Measurements from ENCODE around the gene FBH1. TPM values are rescaled to one million over a fixed set of nuclear protein-coding genes. Genes with fewer than 3 reads are reported as not detected.

The FBH1 gene
- 10 to 100 TPM; 69.5 to 96.2 TPM for total RNA-seq

DNA sequence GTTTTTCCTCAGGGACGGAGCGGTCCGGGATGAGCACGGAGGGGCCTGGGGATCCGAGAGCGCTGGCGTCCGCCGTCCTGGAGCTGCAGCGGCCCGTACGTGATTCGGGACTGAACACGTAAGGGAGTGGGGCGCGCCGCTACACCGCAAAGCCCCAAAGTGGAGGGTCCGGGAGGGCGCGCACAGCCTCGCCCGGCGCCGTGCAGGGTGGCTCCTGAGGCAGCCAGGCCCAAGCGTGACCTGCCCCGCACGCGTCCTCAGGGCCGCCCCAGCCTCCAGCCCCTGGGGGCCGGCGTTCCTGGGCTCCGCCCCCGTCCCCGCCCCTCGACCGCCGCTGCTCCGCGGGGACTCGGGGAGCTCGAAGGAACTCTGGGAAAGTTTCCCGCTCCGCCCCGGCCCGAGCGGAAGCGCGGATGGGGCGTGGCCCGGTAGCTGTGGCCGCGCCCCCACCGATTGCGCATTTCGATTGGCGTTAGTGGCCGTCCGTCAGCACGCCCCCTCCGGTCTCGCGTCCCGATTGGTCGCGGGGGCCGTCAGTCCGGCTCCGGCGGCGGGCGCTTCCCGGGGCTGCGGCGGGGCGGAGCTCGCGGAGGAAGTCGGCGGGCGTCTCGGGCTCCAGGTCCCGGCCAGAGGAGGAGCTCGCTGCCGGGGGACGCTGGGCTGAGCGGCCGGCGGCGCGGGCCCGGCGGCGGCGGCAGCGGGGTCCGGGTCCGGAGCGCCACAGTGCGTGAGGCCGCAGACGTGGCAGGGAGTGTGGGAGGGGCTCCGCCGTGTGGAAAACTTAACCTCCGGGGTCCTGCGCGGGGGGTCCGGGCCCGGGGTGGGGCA lies at the start of gene FBH1, which contains the start of gene ANKRD16:
Gene FBH1, plus strand, starts transcription at position 620 of the 828 bp plus-strand sequence. Its CDS starts 103 bp downstream, at position 723.
Gene ANKRD16, minus strand, starts transcription at position 270 of the 828 bp plus-strand sequence. CDS start 539 bp downstream, outside the sequence.

DNA sequence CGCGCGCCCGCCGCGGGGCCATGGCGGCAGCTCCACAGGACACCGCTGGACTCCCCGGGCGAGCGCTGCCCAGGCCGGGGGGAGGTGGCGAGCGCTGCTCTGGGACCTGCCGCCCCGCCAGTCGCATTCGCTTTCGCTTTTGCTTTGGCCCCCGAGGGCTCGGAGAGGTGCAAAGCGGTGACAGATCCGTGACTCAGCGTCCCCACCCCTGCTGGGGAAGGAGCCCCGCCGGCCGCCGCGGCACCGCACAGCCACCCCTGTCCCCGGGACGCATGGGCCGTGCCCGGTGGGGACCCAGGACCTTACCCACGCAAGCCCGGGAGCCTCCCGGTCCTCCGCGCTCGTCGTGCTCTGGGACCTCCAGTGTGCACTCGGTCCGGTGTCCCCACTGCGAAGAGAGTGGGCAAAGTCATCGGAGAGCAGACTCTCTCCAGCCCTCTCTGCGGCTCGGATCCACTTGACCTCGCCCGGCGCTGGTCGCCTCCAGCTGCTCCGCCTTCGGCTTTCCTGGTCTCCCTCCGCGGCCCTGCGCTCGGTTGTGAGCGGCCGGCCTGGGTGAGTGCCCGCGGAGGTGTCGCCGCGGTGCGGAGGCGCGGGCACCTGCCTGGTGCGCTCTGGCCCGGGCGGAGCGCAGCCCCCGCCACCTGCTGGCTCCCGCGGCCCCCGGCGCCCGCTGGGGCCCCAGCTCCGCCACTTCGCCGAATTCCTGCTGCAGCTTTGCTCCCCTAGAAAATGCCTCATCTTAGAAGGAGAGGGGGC lies 87.6 kb downstream of the FBH1 start, which contains the start of gene IL15RA:
Gene IL15RA, minus strand, starts transcription at position 73 of the 759 bp plus-strand sequence. Its CDS starts 51 bp downstream, at position 22.

Other genes with a start within 250 kb of the FBH1 start
- 10 to 100 TPM; 20.0 TPM for gene ASB13, start 223.6 kb upstream of the FBH1 start, total RNA-seq
- gene TASOR2, start 205.4 kb upstream of the FBH1 start, total RNA-seq, result 10 to 100 TPM; 61.6 to 97.9 TPM
- 100 to 1,000 TPM; 338 to 573 TPM for gene GDI2, start 76.8 kb upstream of the FBH1 start, total RNA-seq
- gene ANKRD16, start 350 bp upstream of the FBH1 start, total RNA-seq, result 10 to 100 TPM in 1 of 2 donors, 1 to 10 TPM in 1; 8.9 to 11.3 TPM
- under 1 TPM; under 0.01 to 1.00 TPM for gene IL15RA, start 87.3 kb downstream of the FBH1 start, total RNA-seq
- not detected for gene IL2RA, start 172.1 kb downstream of the FBH1 start, total RNA-seq
- 10 to 100 TPM; 24.1 to 37.0 TPM for gene RBM17, start 198.8 kb downstream of the FBH1 start, total RNA-seq